ENCODE results near the gene TRIM42.

- TF ChIP-seq EP300 (conservative IDR thresholded peaks at IDR 0.05; ENCODE audit: poor library complexity, severe bottlenecking) (no peak), CTCF (IDR thresholded peaks at IDR 0.05; ENCODE audit: poor library complexity, severe bottlenecking) (no peak), TAF1 (IDR thresholded peaks at IDR 0.05; ENCODE audit: low read depth) (no peak), RAD21 (conservative IDR thresholded peaks at IDR 0.05) (no peak), EZH2 (IDR thresholded peaks at IDR 0.05; ENCODE audit: borderline replicate concordance, insufficient read depth, low read length, poor library complexity, severe bottlenecking) (no peak), POLR2AphosphoS5 (IDR thresholded peaks at IDR 0.05) (no peak), REST (IDR thresholded peaks at IDR 0.05; ENCODE audit: borderline replicate concordance) (no peak), SMC3 (conservative IDR thresholded peaks at IDR 0.05; ENCODE audit: poor library complexity) (no peak)
These were observed 45.7 kb downstream of the TRIM42 start for GRCh38 chr3:140723576-140723975.

Data from neural cell (in vitro differentiated cells).